Effector memory CD4-positive, alpha-beta T cell (primary cell): ENCODE data around the gene MRPL1.
A peak's percentile ranks its signal among the peaks of the same experiment; 100 is the strongest.

Experiments
- DNase-seq, 3 donors: peaks; one replicate each; pipeline ENCODE4 v3.0.0-alpha.2; 2020
- H3K27ac ChIP-seq: 2 replicates; pipeline ENCODE4 v1.7.0; 2013; ENCODE audit warnings: mild to moderate bottlenecking, low read length, moderate library complexity; ENCODE audit not compliant: insufficient read depth, poor library complexity, severe bottlenecking
- H3K27me3 ChIP-seq: replicated peaks from 2 replicates; pipeline ENCODE4 v1.7.0; 2013; ENCODE audit warnings: mild to moderate bottlenecking, low read length; ENCODE audit not compliant: insufficient read depth, control insufficient read depth, poor library complexity, severe bottlenecking
- H3K36me3 ChIP-seq: 2 replicates; pipeline ENCODE4 v1.7.0; 2013; ENCODE audit warnings: mild to moderate bottlenecking, low read length, moderate library complexity; ENCODE audit not compliant: control insufficient read depth, insufficient read depth
- H3K4me1 ChIP-seq: 2 replicates; pipeline ENCODE4 v1.7.0; 2013; ENCODE audit warnings: low read length, mild to moderate bottlenecking; ENCODE audit not compliant: control insufficient read depth, insufficient read depth, poor library complexity, severe bottlenecking
- H3K4me3 ChIP-seq: 2 replicates; pipeline ENCODE4 v1.7.0; 2013; ENCODE audit warnings: low read length, low read depth, mild to moderate bottlenecking; ENCODE audit not compliant: insufficient read depth, poor library complexity, severe bottlenecking
- H3K9me3 ChIP-seq: 2 replicates; pipeline ENCODE4 v1.7.0; 2013; ENCODE audit warnings: mild to moderate bottlenecking, low read length, moderate library complexity; ENCODE audit not compliant: control insufficient read depth

The MRPL1 gene

GRCh38 chr4:77820649-77821561 is 41.7 kb upstream of the MRPL1 start:
- no peaks in the 10 kb centered on the region for H3K27me3 ChIP-seq
- no peaks in the 10 kb centered on the region for H3K9me3 ChIP-seq
- no peak for DNase-seq
- peaks cover 8% of the 10 kb centered on the region for H3K36me3 ChIP-seq
- H3K4me3 ChIP-seq: peak overlapping the region; percentile 90
- H3K27ac ChIP-seq: peak overlapping the region; percentile 100
- peaks cover 12% of the 10 kb centered on the region for H3K4me1 ChIP-seq

GRCh38 chr4:77821775-77822174 is 40.9 kb upstream of the MRPL1 start:
- Histone ChIP-seq H3K4me3 (peak overlapping the region; percentile 90), H3K4me1 (peaks cover 17% of the 10 kb centered on the region), H3K36me3 (peaks cover 8% of the 10 kb centered on the region), H3K27ac (peak overlapping the region; percentile 100), H3K27me3 (no peaks in the 10 kb centered on the region), H3K9me3 (no peaks in the 10 kb centered on the region)
- peak; percentile 18 to 33 (median 23) for DNase-seq

GRCh38 chr4:77826275-77826674 is 36.4 kb upstream of the MRPL1 start:
- Histone ChIP-seq H3K27ac (no peak overlapping the region), H3K4me1 (peaks cover 27% of the 10 kb centered on the region), H3K9me3 (no peaks in the 10 kb centered on the region), H3K36me3 (no peaks in the 10 kb centered on the region), H3K27me3 (no peaks in the 10 kb centered on the region), H3K4me3 (no peak overlapping the region)
- no peak for DNase-seq

- peak overlapping the region; percentile 26 for H3K27ac ChIP-seq
These were observed 35.3 kb upstream of the MRPL1 start for GRCh38 chr4:77827343-77827742.

GRCh38 chr4:77833126-77833724 is 29.4 kb upstream of the MRPL1 start:
- Histone ChIP-seq H3K27me3 (no peaks in the 10 kb centered on the region), H3K27ac (no peak overlapping the region), H3K36me3 (no peaks in the 10 kb centered on the region), H3K4me3 (no peak overlapping the region), H3K9me3 (no peaks in the 10 kb centered on the region), H3K4me1 (peaks cover 4% of the 10 kb centered on the region)
- no peak for DNase-seq

More at GRCh38 chr4:77827343-77827742, 35.3 kb upstream of the MRPL1 start:
- no peak overlapping the region for H3K4me3 ChIP-seq
- no peaks in the 10 kb centered on the region for H3K27me3 ChIP-seq
- H3K4me1 ChIP-seq: peaks cover 23% of the 10 kb centered on the region
- no peaks in the 10 kb centered on the region for H3K9me3 ChIP-seq
- DNase-seq: no peak
- H3K36me3 ChIP-seq: no peaks in the 10 kb centered on the region

GRCh38 chr4:77834403-77834802 is 28.2 kb upstream of the MRPL1 start:
- no peak overlapping the region for H3K4me3 ChIP-seq
- H3K4me1 ChIP-seq: no peaks in the 10 kb centered on the region
- no peak for DNase-seq
- H3K27ac ChIP-seq: no peak overlapping the region
- H3K27me3 ChIP-seq: no peaks in the 10 kb centered on the region
- H3K9me3 ChIP-seq: no peaks in the 10 kb centered on the region
- H3K36me3 ChIP-seq: no peaks in the 10 kb centered on the region

- Histone ChIP-seq H3K27me3 (no peaks in the 10 kb centered on the region), H3K9me3 (no peaks in the 10 kb centered on the region), H3K4me3 (no peak overlapping the region), H3K36me3 (no peaks in the 10 kb centered on the region), H3K27ac (no peak overlapping the region), H3K4me1 (no peaks in the 10 kb centered on the region)
- no peak for DNase-seq
These were observed 19.0 kb upstream of the MRPL1 start for GRCh38 chr4:77843628-77844027.

GRCh38 chr4:77844363-77844762 is 18.3 kb upstream of the MRPL1 start:
- H3K27me3 ChIP-seq: no peaks in the 10 kb centered on the region
- no peaks in the 10 kb centered on the region for H3K9me3 ChIP-seq
- no peak for DNase-seq
- H3K4me1 ChIP-seq: no peaks in the 10 kb centered on the region
- H3K4me3 ChIP-seq: no peak overlapping the region
- no peaks in the 10 kb centered on the region for H3K36me3 ChIP-seq
- no peak overlapping the region for H3K27ac ChIP-seq

- DNase-seq: no peak
- no peaks in the 10 kb centered on the region for H3K27me3 ChIP-seq
- no peaks in the 10 kb centered on the region for H3K9me3 ChIP-seq
- H3K4me3 ChIP-seq: no peak overlapping the region
- no peak overlapping the region for H3K27ac ChIP-seq
- H3K36me3 ChIP-seq: no peaks in the 10 kb centered on the region
- H3K4me1 ChIP-seq: no peaks in the 10 kb centered on the region
These were observed 17.2 kb upstream of the MRPL1 start for GRCh38 chr4:77845400-77845799.

GRCh38 chr4:77845929-77846328 is 16.7 kb upstream of the MRPL1 start:
- H3K27me3 ChIP-seq: no peaks in the 10 kb centered on the region
- H3K9me3 ChIP-seq: no peaks in the 10 kb centered on the region
- no peak for DNase-seq
- H3K36me3 ChIP-seq: no peaks in the 10 kb centered on the region
- H3K27ac ChIP-seq: no peak overlapping the region
- H3K4me1 ChIP-seq: no peaks in the 10 kb centered on the region
- H3K4me3 ChIP-seq: no peak overlapping the region
